ENCODE data around the gene CFDP1.
"Not testable (repeated sequence)": the region's sequence is repeated elsewhere in the genome, so short reads cannot be mapped to it uniquely, and the experiment has no call there.

CFDP1 gene

DNA sequence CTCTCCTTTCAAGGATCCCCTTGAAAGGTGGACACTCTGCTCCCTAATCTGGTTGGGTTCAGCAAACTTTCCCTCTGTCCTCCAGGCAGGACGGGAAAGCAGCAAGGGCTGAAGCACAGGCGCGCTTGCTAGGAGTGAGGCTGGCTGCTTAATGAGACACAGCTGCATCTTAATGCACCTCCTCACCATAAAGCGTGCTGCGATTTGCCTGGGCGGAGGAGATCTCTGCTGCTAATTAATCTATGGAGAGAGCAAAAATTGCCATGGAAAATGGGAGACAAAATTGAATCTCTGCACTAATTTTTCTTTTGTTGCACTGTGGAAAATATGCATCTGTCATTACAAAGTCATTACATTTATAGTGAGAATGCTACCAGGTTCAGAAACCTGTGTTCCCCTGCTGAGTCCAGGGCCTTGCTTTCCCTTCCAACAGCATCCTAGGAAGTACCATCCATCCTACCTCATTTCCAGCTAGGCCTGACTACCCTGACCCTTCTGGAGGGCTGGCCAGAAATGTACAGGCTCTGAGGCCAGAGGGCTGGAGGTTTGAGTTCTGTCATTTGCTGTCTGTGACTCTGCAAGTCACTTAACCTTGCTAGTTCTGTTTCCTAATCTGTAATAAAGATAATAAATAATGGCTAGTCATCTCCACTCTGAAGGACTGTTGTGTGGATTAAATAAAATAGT, 138.4 kb downstream of the CFDP1 start:
- H3K36me3 ChIP-seq (ENCODE audit: insufficient read depth, low read length): peaks cover 47% of the 10 kb centered on the region
- no peaks in the 10 kb centered on the region for H3K27me3 ChIP-seq (ENCODE audit: insufficient read depth, low read length)
- H3K4me1 ChIP-seq (ENCODE audit: insufficient read depth, low read length): peaks cover 4% of the 10 kb centered on the region
- no peak overlapping the region for H3K4me3 ChIP-seq (ENCODE audit: low read length)
- H3K9me3 ChIP-seq (ENCODE audit: low read length): no peaks in the 10 kb centered on the region
- no peak overlapping the region for H2AFZ ChIP-seq (ENCODE audit: low read depth, low read length)

DNA sequence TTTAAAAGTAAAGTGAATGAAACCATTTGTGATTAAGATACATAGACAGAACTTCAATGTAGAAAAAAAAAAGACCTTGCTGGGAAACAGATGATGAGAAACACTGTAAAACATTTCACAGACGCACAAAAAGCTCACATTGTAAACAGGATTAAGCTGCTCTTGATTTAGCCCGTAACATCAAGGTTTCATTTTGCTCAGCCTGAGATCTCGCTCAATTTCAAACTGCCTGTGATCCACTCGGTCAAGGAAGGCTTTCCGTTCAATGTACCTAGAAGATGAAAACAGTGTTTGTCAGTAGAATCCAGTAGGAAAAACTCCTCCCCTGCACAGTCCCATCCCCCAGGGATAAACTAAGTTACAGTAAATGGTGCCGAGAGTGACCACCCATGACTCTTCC, 139.5 kb downstream of the CFDP1 start:
- peaks cover 4% of the 10 kb centered on the region for H3K4me1 ChIP-seq (ENCODE audit: insufficient read depth, low read length)
- H3K4me3 ChIP-seq (ENCODE audit: low read length): no peak overlapping the region
- peaks cover 42% of the 10 kb centered on the region for H3K36me3 ChIP-seq (ENCODE audit: insufficient read depth, low read length)
- no peaks in the 10 kb centered on the region for H3K27me3 ChIP-seq (ENCODE audit: insufficient read depth, low read length)
- no peaks in the 10 kb centered on the region for H3K9me3 ChIP-seq (ENCODE audit: low read length)
- no peak overlapping the region for H2AFZ ChIP-seq (ENCODE audit: low read depth, low read length)

DNA sequence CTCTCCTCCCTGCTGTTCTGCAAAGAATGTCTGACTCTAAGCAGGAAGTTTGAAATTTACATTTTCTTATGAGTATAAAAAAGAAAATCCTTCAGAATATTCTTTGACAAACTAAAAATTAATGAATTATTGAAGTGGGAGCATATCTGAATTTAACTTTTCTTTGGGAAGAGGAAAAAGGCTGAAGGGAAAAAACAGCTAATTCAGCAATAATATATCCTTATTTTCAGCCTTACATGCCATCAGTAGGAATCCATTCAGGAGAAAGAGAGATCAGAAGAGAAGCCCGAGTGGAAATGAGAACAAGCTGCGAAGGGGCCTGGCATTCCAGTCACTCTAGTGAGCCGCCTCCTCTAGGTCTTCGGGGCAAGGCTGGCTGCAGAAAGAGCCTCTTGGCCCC, 140.1 kb downstream of the CFDP1 start:
- H2AFZ ChIP-seq (ENCODE audit: low read depth, low read length): no peak overlapping the region
- no peak overlapping the region for H3K4me3 ChIP-seq (ENCODE audit: low read length)
- peaks cover 41% of the 10 kb centered on the region for H3K36me3 ChIP-seq (ENCODE audit: insufficient read depth, low read length)
- H3K9me3 ChIP-seq (ENCODE audit: low read length): no peaks in the 10 kb centered on the region
- peaks cover under 1% of the 10 kb centered on the region for H3K4me1 ChIP-seq (ENCODE audit: insufficient read depth, low read length)
- H3K27me3 ChIP-seq (ENCODE audit: insufficient read depth, low read length): no peaks in the 10 kb centered on the region

DNA sequence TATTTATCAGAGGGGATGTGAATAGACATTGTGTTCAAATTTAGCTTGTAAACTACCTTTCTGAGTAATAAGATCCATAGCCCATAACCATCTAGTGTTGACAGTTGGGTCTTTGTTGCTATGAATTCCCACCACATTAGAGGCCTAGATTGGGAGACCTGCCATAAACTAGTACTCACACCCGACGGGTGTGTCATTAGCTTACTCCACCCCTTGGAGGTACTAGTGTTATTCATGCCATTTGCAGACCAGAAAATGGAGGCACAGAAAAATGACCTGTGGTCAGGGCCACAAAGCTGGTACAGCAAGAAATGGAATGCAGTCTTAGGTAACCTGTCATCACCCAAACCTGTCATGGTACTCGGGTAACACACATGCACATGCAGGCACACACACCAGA, 140.6 kb downstream of the CFDP1 start:
- Histone ChIP-seq H2AFZ (ENCODE audit: low read depth, low read length) (no peak overlapping the region), H3K27me3 (ENCODE audit: insufficient read depth, low read length) (no peaks in the 10 kb centered on the region), H3K4me1 (ENCODE audit: insufficient read depth, low read length) (no peaks in the 10 kb centered on the region), H3K36me3 (ENCODE audit: insufficient read depth, low read length) (peaks cover 41% of the 10 kb centered on the region), H3K4me3 (ENCODE audit: low read length) (no peak overlapping the region), H3K9me3 (ENCODE audit: low read length) (no peaks in the 10 kb centered on the region)

DNA sequence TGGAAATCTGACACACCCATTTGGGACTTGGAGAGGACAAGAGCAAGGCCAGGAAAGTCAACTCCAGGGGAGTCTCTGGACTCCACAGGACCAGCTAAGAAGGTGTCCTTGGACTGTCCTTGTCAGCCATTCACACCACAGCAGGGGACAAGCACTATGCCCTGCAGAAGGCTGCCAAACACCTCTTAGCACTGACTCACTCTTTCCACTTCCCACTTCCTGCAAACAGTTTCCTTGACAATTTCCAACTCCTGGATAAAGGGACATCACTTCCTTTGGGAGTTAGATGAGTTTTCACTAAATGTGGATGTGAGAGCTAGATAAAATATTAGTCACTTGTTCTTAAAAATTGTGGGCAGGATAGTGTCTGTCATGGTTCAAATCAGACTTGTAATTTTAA, 144.1 kb downstream of the CFDP1 start:
- H3K36me3 ChIP-seq (ENCODE audit: insufficient read depth, low read length): peaks cover 31% of the 10 kb centered on the region
- H3K9me3 ChIP-seq (ENCODE audit: low read length): no peaks in the 10 kb centered on the region
- no peak overlapping the region for H2AFZ ChIP-seq (ENCODE audit: low read depth, low read length)
- H3K4me1 ChIP-seq (ENCODE audit: insufficient read depth, low read length): no peaks in the 10 kb centered on the region
- H3K27me3 ChIP-seq (ENCODE audit: insufficient read depth, low read length): no peaks in the 10 kb centered on the region
- H3K4me3 ChIP-seq (ENCODE audit: low read length): no peak overlapping the region

DNA sequence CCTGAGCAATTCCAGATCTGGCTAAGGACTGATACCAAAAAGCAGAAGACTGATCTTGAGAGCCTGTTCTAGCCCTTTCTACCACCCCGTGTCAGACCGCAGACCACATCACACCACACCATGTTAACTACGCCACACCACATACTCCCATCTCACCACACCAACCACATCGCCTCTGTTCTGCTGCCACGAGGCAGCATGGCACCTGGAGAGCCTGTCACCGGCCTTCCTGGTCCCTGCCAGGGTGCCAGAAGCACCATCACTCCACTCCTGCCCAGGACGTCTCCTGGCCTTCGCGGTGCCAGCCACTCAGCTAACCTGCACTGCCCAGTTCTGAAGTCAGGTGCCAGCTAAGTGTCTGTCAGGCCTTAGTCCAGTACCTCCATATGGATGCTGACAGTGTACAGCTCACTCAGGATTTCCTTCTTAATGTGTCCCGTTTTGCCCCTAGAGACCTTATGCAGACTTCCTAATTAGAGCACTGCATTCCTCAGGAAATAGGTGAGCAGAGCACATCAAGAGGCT, 144.6 kb downstream of the CFDP1 start:
- Histone ChIP-seq H3K4me1 (ENCODE audit: insufficient read depth, low read length) (no peaks in the 10 kb centered on the region), H2AFZ (ENCODE audit: low read depth, low read length) (no peak overlapping the region), H3K27me3 (ENCODE audit: insufficient read depth, low read length) (no peaks in the 10 kb centered on the region), H3K4me3 (ENCODE audit: low read length) (no peak overlapping the region), H3K36me3 (ENCODE audit: insufficient read depth, low read length) (peaks cover 26% of the 10 kb centered on the region), H3K9me3 (ENCODE audit: low read length) (no peaks in the 10 kb centered on the region)

DNA sequence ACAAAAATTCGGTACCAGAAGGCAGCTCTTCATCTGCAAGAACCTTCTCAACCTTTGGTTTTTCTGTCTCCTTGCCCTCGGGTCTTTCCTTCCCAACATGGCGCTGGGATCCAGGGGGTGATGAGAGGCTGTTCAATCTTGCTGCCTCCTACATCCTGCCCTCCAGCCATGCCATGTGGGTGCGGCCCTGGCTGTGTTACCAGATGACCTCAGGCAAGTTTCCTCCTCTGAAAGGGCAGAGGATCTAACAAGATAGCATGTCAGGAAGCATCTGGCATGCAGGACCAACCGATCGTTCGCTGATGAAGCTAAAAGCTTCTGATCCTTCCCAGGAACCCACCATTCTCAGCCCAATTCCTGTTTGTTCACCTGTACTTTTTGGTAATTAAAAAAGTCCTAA, 145.1 kb downstream of the CFDP1 start:
- peaks cover 23% of the 10 kb centered on the region for H3K36me3 ChIP-seq (ENCODE audit: insufficient read depth, low read length)

DNA sequence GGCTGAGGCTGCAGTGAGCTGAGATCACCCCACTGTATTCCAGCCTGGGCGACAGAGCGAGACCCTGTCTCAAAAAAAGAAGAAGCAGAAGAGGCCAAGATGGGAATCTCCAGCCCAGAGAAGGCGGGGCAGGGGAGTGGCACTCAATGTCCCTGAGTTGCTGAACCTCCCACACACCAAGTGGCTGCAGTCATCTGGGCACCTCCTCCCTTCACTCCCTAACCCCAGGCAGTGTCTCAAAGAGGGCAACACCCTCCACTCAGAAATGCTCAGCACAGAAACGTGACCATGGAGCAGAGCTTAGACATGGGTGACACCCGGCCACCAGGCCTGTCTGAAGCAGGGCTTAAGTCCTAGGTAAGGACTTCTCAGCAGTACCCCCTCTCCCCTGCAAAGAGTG, 145.6 kb downstream of the CFDP1 start:
- H3K4me1 ChIP-seq (ENCODE audit: insufficient read depth, low read length): no peaks in the 10 kb centered on the region
- no peak overlapping the region for H3K4me3 ChIP-seq (ENCODE audit: low read length)
- no peaks in the 10 kb centered on the region for H3K9me3 ChIP-seq (ENCODE audit: low read length)
- no peaks in the 10 kb centered on the region for H3K27me3 ChIP-seq (ENCODE audit: insufficient read depth, low read length)
- peaks cover 19% of the 10 kb centered on the region for H3K36me3 ChIP-seq (ENCODE audit: insufficient read depth, low read length)
- H2AFZ ChIP-seq (ENCODE audit: low read depth, low read length): no peak overlapping the region

More for the DNA sequence above, 145.1 kb downstream of the CFDP1 start:
- Histone ChIP-seq H3K27me3 (ENCODE audit: insufficient read depth, low read length) (no peaks in the 10 kb centered on the region), H3K4me3 (ENCODE audit: low read length) (no peak overlapping the region), H3K9me3 (ENCODE audit: low read length) (no peaks in the 10 kb centered on the region), H2AFZ (ENCODE audit: low read depth, low read length) (no peak overlapping the region), H3K4me1 (ENCODE audit: insufficient read depth, low read length) (no peaks in the 10 kb centered on the region)

DNA sequence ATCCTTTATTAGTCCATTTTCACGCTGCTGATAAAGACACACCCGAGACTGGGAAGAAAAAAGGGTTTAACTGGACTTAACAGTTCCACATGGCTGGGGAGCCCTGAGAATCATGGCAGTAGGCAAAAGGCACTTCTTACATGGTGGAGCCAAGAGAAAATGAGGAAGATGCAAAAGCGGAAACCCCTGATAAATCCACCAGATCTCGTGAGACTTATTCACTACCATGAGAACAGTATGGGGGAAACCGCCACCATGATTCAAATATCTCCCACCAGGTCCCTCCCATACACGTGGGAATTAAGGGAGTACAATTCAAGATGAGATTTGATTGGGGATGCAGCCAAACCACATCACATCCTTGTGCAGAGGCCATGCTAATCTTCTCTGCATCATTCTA, 146.9 kb downstream of the CFDP1 start:
- H3K4me3 ChIP-seq (ENCODE audit: low read length): no peak overlapping the region
- no peaks in the 10 kb centered on the region for H3K4me1 ChIP-seq (ENCODE audit: insufficient read depth, low read length)
- no peaks in the 10 kb centered on the region for H3K9me3 ChIP-seq (ENCODE audit: low read length)
- no peaks in the 10 kb centered on the region for H3K27me3 ChIP-seq (ENCODE audit: insufficient read depth, low read length)
- H3K36me3 ChIP-seq (ENCODE audit: insufficient read depth, low read length): peaks cover 8% of the 10 kb centered on the region
- H2AFZ ChIP-seq (ENCODE audit: low read depth, low read length): no peak overlapping the region

DNA sequence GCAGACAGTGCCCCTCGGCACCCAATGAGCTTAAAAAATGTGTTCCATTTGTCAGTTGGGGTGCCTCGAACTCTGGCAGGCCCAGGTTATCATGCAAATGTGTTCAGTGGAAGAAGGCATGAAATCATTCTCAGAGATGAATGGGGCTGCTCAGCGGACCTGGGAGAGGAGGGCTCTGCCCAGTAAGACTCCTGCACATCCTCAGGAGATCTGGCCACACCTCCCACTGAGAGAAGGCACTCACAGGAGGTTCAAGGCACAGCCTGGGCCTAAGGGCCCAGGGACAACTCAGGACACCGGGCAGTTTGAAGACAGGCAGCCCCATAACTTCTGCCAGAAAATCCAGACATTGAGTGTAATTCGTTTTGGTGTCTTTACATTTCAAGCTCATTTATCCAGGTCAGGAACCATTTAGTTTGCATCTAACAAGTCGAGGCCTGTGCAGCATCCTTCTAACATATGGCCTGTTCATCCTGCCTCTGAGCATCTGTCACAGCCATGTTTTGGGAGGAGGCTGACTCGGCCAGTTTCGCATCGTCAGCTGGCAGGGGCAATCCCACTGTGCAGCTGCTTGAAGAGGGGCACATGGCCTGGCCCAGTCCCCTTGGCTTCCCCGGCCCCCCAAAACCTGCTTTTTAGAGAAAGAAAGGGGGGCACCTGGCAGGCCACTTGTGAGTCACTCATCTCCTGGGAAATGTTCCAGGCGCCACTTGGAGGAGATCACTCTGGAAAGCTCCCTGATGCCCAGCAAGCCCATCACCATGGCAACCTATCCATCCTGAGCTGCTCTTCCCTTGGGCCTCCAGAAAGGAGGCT, 150.6 kb downstream of the CFDP1 start:
- Histone ChIP-seq H3K36me3 (ENCODE audit: insufficient read depth, low read length) (no peaks in the 10 kb centered on the region), H3K9me3 (ENCODE audit: low read length) (no peaks in the 10 kb centered on the region), H2AFZ (ENCODE audit: low read depth, low read length) (no peak overlapping the region), H3K4me3 (ENCODE audit: low read length) (no peak overlapping the region), H3K27me3 (ENCODE audit: insufficient read depth, low read length) (no peaks in the 10 kb centered on the region), H3K4me1 (ENCODE audit: insufficient read depth, low read length) (no peaks in the 10 kb centered on the region)

DNA sequence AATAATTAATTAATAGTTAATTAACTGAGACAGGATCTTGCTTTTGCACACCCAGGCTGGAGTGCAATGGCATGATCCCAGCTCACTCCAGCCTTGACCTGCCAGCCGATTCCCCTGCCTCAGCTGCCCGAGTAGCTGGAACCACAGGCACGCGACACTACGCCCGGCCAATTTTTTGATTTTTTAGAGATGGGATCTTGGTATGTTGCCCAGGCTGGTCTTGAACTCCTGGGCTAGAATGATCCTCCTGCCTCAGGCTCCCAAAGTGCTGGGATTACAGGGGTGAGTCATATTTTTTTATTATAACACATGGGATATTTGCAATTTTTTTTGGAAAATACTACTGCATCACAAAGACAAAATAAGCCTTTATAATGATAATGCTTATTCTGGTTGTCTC, 151.5 kb downstream of the CFDP1 start:
- Histone ChIP-seq H3K36me3 (ENCODE audit: insufficient read depth, low read length) (no peaks in the 10 kb centered on the region), H3K4me1 (ENCODE audit: insufficient read depth, low read length) (no peaks in the 10 kb centered on the region), H2AFZ (ENCODE audit: low read depth, low read length) (no peak overlapping the region), H3K9me3 (ENCODE audit: low read length) (no peaks in the 10 kb centered on the region), H3K4me3 (ENCODE audit: low read length) (no peak overlapping the region), H3K27me3 (ENCODE audit: insufficient read depth, low read length) (no peaks in the 10 kb centered on the region)

DNA sequence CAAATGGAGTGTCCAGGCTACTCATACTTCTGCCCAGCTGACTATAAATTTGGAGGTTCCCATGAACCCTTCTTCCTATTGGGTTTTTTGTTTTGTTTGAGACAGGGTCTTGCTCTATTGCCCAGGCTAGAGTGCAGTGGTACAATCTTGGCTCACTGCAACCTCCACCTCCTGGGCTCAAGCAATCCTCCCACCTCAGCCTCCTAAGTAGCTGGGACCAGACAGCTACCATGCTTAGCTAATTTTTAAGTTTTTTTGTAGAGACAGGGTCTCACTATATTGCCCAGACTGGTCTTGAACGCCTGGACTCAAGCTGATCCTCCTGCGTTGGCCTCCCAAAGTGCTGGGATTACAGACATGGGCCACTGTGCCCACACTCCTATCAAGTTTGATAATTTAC, 152.3 kb downstream of the CFDP1 start:
- H3K27me3 ChIP-seq (ENCODE audit: insufficient read depth, low read length); H3K36me3 ChIP-seq (ENCODE audit: insufficient read depth, low read length); H3K4me1 ChIP-seq (ENCODE audit: insufficient read depth, low read length); H2AFZ ChIP-seq (ENCODE audit: low read depth, low read length); H3K9me3 ChIP-seq (ENCODE audit: low read length); H3K4me3 ChIP-seq (ENCODE audit: low read length): not testable (repeated sequence)

DNA sequence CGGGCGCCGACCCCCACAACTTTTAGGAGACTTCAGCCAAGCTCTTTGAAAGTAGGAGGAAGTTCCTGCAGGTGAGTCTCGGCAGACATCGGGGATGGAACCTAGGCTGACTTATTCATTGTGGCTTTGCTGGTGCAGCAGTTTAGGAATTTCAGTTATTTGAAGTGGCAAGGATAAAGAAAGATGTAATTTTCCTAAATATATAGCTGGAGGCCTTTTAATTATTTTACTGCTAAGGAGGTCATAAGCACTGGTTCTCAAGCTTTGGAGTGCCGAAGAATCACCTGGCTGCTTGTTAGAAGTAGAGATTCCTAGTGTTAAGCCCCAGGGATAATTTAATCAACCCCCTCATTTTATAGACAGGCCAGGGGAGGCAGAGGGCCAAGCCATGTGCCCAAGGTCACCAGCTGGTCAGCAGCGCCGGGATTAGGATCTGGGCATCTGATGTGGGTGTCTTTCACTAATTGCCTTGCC, 152.9 kb downstream of the CFDP1 start:
- Histone ChIP-seq H3K36me3 (ENCODE audit: insufficient read depth, low read length) (no peaks in the 10 kb centered on the region), H3K27me3 (ENCODE audit: insufficient read depth, low read length) (no peaks in the 10 kb centered on the region), H3K4me1 (ENCODE audit: insufficient read depth, low read length) (no peaks in the 10 kb centered on the region), H3K9me3 (ENCODE audit: low read length) (no peaks in the 10 kb centered on the region), H3K4me3 (ENCODE audit: low read length) (no peak overlapping the region), H2AFZ (ENCODE audit: low read depth, low read length) (no peak overlapping the region)
